ENCODE measurements around the gene MSH4. TPM values are rescaled to one million over a fixed set of nuclear protein-coding genes. Genes with fewer than 3 reads are reported as not detected.

Gene MSH4
- total RNA-seq, 1 donor from 2014 or later = 0.25 TPM

DNA sequence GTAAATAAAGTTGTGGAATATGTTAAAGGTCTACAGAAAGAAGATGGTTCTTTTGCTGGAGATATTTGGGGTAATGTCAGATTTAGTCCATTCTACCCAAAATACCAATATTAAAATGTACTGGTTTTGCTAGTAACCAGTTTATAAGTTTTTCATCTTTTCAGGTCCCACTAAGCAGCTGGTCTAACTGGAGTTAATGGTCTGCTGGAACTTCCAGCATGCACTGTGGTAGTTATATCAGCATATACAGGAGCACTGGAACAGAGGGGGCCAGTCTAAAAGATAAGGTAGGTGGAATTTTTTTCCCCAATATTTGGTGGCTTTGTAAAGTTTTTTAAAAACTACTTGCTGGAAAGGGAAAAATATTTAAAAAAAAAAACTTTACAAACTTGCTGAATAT is 6.7 kb upstream of the MSH4 start:
- TF ChIP-seq POLR2AphosphoS5 (IDR thresholded peaks at IDR 0.05; ENCODE audit: insufficient read depth in 1 of 2, low read depth in 1 of 2) = no peak
- TF ChIP-seq, protein P1, sequence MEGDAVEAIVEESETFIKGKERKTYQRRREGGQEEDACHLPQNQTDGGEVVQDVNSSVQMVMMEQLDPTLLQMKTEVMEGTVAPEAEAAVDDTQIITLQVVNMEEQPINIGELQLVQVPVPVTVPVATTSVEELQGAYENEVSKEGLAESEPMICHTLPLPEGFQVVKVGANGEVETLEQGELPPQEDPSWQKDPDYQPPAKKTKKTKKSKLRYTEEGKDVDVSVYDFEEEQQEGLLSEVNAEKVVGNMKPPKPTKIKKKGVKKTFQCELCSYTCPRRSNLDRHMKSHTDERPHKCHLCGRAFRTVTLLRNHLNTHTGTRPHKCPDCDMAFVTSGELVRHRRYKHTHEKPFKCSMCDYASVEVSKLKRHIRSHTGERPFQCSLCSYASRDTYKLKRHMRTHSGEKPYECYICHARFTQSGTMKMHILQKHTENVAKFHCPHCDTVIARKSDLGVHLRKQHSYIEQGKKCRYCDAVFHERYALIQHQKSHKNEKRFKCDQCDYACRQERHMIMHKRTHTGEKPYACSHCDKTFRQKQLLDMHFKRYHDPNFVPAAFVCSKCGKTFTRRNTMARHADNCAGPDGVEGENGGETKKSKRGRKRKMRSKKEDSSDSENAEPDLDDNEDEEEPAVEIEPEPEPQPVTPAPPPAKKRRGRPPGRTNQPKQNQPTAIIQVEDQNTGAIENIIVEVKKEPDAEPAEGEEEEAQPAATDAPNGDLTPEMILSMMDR (IDR thresholded peaks at IDR 0.05) = no peak
- TF ChIP-seq POLR2A (IDR thresholded peaks at IDR 0.05) = no peak

DNA sequence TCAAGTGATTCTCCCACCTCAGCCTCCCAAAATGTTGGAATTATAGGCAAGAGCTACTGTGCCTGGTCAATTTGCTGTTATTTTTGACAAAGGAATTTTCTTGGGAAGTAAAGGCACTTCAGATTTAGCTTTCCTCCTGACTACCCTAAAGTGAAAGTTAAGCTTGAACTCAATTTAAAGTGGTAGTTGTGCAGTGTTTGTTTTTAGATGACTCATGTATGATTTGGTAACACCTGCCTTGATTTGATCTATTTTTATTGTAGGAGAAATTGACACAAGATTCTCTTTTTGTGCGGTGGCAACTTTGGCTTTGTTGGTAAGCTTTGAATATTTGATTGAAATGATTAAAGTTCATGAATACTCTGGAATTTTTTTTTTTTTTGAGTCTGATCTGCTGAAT is 5.7 kb upstream of the MSH4 start:
- TF ChIP-seq POLR2AphosphoS5 (IDR thresholded peaks at IDR 0.05; ENCODE audit: insufficient read depth in 1 of 2, low read depth in 1 of 2) = no peak
- TF ChIP-seq, protein P1 (IDR thresholded peaks at IDR 0.05) = no peak
- no peak for TF ChIP-seq POLR2A (IDR thresholded peaks at IDR 0.05)
- Histone ChIP-seq H3K27me3 (no peaks in the 10 kb centered on the region), H3K4me3 (no peak overlapping the region), H3K4me1 (peaks cover 44% of the 10 kb centered on the region), H3K36me3 (peaks cover 0 to 64% of the 10 kb centered on the region in 2 donors), H3K9me3 (no peaks in the 10 kb centered on the region), H3K27ac (no peak overlapping the region)
- DNase-seq (ENCODE audit: extremely low spot score in 2 of 2) = no peak
- intact Hi-C loops (cut with DNase I) = no loop called here

More for the DNA sequence above, 6.7 kb upstream of the MSH4 start:
- Histone ChIP-seq H3K4me3 (no peak overlapping the region), H3K4me1 (peaks cover 51% of the 10 kb centered on the region), H3K36me3 (peaks cover 0 to 53% of the 10 kb centered on the region in 2 donors), H3K27me3 (no peaks in the 10 kb centered on the region), H3K9me3 (no peaks in the 10 kb centered on the region), H3K27ac (no peak overlapping the region)
- intact Hi-C loops (cut with DNase I) = no loop called here
- no peak for DNase-seq (ENCODE audit: extremely low spot score in 2 of 2)

DNA sequence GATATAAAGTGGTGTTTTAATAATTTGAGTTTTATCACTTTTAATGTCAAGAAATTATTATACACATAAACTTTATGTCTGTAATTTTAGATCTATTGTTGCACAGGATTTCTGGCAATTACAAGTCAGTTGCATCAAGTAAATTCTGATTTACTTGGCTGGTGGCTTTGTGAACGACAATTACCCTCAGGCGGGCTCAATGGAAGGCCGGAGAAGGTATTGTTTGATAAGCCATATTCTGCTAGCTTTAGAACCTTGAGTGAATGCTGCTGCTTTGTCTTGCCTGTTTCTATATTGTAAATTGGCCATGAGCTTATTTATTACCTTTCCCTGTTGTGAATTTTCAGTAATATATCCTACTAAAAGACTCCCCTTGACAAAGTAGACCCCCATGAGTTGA is 4.6 kb upstream of the MSH4 start:
- no peak overlapping the region for H3K4me3 ChIP-seq
- intact Hi-C loops (cut with DNase I) = no loop called here
- no peak for DNase-seq (ENCODE audit: extremely low spot score in 2 of 2)
- H3K27ac ChIP-seq = no peak overlapping the region
- peaks cover 0 to 74% of the 10 kb centered on the region in 2 donors for H3K36me3 ChIP-seq
- peaks cover 39% of the 10 kb centered on the region for H3K4me1 ChIP-seq
- H3K9me3 ChIP-seq = no peaks in the 10 kb centered on the region
- TF ChIP-seq POLR2A (IDR thresholded peaks at IDR 0.05) (no peak), POLR2AphosphoS5 (IDR thresholded peaks at IDR 0.05; ENCODE audit: insufficient read depth in 1 of 2, low read depth in 1 of 2) (no peak)
- TF ChIP-seq, protein P1 (IDR thresholded peaks at IDR 0.05) = no peak
- no peaks in the 10 kb centered on the region for H3K27me3 ChIP-seq

DNA sequence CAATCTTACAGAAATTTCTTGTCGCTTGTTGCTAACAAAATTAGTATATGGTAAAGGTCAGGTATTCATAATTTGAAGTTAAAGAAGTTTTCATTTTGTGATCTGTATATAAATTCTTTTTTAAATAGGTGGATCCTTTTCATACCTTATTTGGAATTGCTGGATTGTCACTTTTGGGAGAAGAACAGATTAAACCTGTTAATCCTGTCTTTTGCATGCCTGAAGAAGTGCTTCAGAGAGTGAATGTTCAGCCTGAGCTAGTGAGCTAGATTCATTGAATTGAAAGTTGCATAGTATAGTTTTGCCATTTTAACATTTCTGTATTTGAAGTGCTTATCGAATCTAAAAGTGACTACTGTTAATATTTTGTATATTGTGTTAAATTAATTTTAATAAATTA is 2.3 kb upstream of the MSH4 start:
- Histone ChIP-seq H3K9me3 (no peaks in the 10 kb centered on the region), H3K27ac (no peak overlapping the region), H3K4me1 (peaks cover 16% of the 10 kb centered on the region), H3K4me3 (no peak overlapping the region), H3K27me3 (no peaks in the 10 kb centered on the region), H3K36me3 (peaks cover 0 to 75% of the 10 kb centered on the region in 2 donors)
- TF ChIP-seq, protein P1 (IDR thresholded peaks at IDR 0.05) = no peak
- no peak for TF ChIP-seq POLR2AphosphoS5 (IDR thresholded peaks at IDR 0.05; ENCODE audit: insufficient read depth in 1 of 2, low read depth in 1 of 2)
- TF ChIP-seq POLR2A (IDR thresholded peaks at IDR 0.05) = no peak
- DNase-seq (ENCODE audit: extremely low spot score in 2 of 2) = no peak
- intact Hi-C loops (cut with DNase I) = no loop called here

DNA sequence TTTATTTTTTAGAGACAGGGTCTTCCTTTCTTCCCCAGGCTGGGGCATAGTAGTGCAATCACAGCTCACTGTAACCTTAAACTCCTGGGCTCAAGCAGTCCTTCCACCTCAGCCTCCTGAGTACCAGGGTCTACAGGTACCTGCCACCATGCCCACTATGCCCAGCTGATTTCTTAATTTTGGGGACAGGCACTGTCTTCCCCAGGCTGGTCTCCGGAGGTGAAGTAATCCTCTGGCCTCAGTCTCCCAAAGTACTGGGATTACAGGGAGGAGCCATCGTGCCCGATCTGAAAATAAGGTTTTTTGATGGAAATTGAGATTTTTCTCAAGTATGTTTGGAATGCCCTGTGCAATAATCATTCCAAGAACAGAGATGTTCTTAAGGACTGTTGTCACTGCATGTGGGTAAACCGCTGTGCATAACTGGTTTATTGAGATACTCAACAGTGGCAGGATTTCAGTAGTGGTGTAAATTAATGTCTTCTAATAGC is 934 bp upstream of the MSH4 start:
- Histone ChIP-seq H3K4me1 (peaks cover 3% of the 10 kb centered on the region), H3K4me3 (no peak overlapping the region), H3K27me3 (no peaks in the 10 kb centered on the region), H3K9me3 (no peaks in the 10 kb centered on the region), H3K27ac (no peak overlapping the region), H3K36me3 (peaks cover 0 to 64% of the 10 kb centered on the region in 2 donors)
- no peak for DNase-seq (ENCODE audit: extremely low spot score in 2 of 2)
- TF ChIP-seq POLR2AphosphoS5 (IDR thresholded peaks at IDR 0.05; ENCODE audit: insufficient read depth in 1 of 2, low read depth in 1 of 2) (no peak), POLR2A (IDR thresholded peaks at IDR 0.05) (no peak)
- TF ChIP-seq, protein P1 (IDR thresholded peaks at IDR 0.05) = no peak
- intact Hi-C loops (cut with DNase I) = no loop called here
